ENCODE measurements around the gene RAPGEF2. TPM values are rescaled to one million over a fixed set of nuclear protein-coding genes. Genes with fewer than 3 reads are reported as not detected.

The RAPGEF2 gene
- total and polyA plus RNA-seq, 8 donors = 3.3 to 78.1 (median 37.2) TPM

DNA sequence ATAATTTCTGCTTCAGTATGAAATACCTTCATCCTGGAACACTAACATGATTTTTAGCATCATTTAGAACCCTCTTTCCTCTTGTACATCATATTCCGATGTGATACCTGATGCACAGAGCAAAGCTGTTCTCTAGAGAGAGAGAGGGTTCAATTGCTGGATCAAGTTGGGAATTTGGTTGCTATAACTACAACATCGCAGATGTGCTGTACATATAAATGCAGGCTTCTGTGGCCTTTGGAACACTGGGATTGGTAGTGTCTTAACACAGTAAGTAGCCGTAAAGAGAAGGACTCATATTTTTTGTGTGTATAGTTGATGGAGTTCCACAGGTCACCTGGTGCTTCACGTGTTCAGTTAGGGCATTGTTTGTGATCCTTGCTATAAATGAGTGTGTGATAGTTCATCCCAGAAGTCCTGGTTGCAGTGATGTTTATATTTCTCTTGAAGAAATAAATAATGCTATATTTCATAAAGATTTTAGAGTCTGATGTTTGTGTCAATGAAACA lies 119.2 kb downstream of the RAPGEF2 start:
- 73 to 85% (median 78%) methylated on average over 4 of the region's 4 CpGs for WGBS, 5 donors
- Histone ChIP-seq H3K9me3 (no peaks in the 10 kb centered on the region), H3K4me3 (no peak overlapping the region), H3K36me3 (no peaks in the 10 kb centered on the region), H3K27ac (no peak overlapping the region), H3K27me3 (no peaks in the 10 kb centered on the region), H3K4me1 (peaks cover 0 to 34% (median 15%) of the 10 kb centered on the region in 4 donors)
- intact Hi-C loops (cut with DNase I; ENCODE audit: low total_unique reads) = no loop called here
- DNase-seq = peak in 1 of 2 donors; percentile 12
- no peak for TF ChIP-seq POLR2AphosphoS5 (IDR thresholded peaks at IDR 0.05)
- TF ChIP-seq, protein P1, sequence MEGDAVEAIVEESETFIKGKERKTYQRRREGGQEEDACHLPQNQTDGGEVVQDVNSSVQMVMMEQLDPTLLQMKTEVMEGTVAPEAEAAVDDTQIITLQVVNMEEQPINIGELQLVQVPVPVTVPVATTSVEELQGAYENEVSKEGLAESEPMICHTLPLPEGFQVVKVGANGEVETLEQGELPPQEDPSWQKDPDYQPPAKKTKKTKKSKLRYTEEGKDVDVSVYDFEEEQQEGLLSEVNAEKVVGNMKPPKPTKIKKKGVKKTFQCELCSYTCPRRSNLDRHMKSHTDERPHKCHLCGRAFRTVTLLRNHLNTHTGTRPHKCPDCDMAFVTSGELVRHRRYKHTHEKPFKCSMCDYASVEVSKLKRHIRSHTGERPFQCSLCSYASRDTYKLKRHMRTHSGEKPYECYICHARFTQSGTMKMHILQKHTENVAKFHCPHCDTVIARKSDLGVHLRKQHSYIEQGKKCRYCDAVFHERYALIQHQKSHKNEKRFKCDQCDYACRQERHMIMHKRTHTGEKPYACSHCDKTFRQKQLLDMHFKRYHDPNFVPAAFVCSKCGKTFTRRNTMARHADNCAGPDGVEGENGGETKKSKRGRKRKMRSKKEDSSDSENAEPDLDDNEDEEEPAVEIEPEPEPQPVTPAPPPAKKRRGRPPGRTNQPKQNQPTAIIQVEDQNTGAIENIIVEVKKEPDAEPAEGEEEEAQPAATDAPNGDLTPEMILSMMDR (IDR thresholded peaks at IDR 0.05) = no peak
- no peak for TF ChIP-seq EP300 (IDR thresholded peaks at IDR 0.05)
- no peak for TF ChIP-seq POLR2A (IDR thresholded peaks at IDR 0.05)

DNA sequence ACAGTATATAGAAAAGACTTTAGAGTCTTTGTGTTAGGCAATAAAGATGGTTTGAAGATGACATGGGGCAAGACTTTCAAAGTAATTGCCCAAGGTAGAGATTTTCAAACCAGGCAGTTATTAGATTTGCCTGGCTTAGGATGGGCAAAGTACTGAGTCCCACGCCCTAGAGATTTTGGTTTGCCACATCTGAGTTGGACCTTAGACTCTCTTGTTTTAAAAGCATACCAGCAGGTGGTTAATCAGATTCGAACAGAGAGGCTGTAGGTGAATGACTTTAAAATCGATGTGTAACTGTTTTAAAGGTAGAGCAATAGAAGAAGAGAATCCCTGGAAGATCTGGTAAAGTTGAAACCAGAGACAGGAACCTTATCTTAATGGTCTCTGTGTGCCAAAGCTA lies 121.5 kb downstream of the RAPGEF2 start:
- Histone ChIP-seq H3K9me3 (no peaks in the 10 kb centered on the region), H3K4me3 (no peak overlapping the region), H3K27me3 (no peaks in the 10 kb centered on the region), H3K27ac (no peak overlapping the region), H3K36me3 (no peaks in the 10 kb centered on the region), H3K4me1 (peaks cover 5 to 57% (median 30%) of the 10 kb centered on the region in 4 donors)
- WGBS, 5 donors = 76 to 83% (median 77%) methylated on average over 3 of the region's 3 CpGs
- no peak for DNase-seq
- intact Hi-C loops (cut with DNase I; ENCODE audit: low total_unique reads) = no loop called here
- TF ChIP-seq, protein P1 (IDR thresholded peaks at IDR 0.05) = no peak
- TF ChIP-seq POLR2A (IDR thresholded peaks at IDR 0.05) (no peak), POLR2AphosphoS5 (IDR thresholded peaks at IDR 0.05) (no peak), EP300 (IDR thresholded peaks at IDR 0.05) (no peak)

DNA sequence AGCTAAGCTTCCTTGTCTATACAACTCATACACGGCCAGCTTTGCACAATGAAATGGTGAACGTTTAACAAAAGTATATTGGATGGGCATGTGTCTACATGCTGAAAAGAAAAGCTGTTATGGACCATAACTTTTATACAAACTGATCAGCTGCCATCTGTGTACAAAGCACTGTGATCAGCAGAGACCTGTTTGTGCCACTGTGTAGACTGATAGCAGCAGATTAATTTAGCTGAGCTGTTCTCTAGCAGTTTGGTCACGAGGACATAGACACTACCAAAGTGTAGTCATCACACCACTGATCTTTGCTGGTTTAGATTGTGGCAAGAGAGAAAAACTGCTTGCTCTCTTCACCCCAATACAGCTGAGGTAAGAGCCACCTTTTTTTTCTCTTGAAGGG lies 124.5 kb downstream of the RAPGEF2 start:
- no peaks in the 10 kb centered on the region for H3K9me3 ChIP-seq
- H3K4me3 ChIP-seq = no peak overlapping the region
- TF ChIP-seq POLR2AphosphoS5 (IDR thresholded peaks at IDR 0.05) (no peak), POLR2A (IDR thresholded peaks at IDR 0.05) (no peak), EP300 (IDR thresholded peaks at IDR 0.05) (no peak)
- TF ChIP-seq, protein P1 (IDR thresholded peaks at IDR 0.05) = no peak
- no peaks in the 10 kb centered on the region for H3K27me3 ChIP-seq
- intact Hi-C loops (cut with DNase I; ENCODE audit: low total_unique reads) = no loop called here
- peaks cover 5 to 45% (median 23%) of the 10 kb centered on the region in 4 donors for H3K4me1 ChIP-seq
- H3K36me3 ChIP-seq = no peaks in the 10 kb centered on the region
- 30 to 47% (median 38%) methylated on average over 3 of the region's 3 CpGs for WGBS, 5 donors
- peak overlapping the region; percentile 31 to 74 (median 60) for H3K27ac ChIP-seq
- DNase-seq = no peak

DNA sequence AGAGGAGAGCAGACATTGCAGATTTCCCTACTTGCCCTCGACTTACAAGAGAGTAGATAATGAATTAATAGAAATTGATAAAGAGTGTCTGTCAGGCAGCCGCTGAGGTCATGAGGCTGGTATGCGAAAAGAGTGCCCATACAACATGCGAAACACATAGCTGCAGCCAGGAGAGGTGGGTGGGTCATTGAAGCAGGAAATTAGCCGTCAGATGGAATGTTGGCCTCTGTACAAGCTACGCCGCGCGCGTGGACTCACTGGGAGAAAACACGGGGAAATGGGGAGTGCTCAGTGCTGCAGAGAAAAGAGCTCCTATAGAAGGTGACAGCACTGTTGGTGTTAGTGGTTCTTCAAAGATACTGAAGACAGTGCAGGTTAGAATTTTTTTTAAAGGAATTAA lies 125.1 kb downstream of the RAPGEF2 start:
- Histone ChIP-seq H3K36me3 (no peaks in the 10 kb centered on the region), H3K4me1 (peaks cover 5 to 47% (median 23%) of the 10 kb centered on the region in 4 donors), H3K27me3 (no peaks in the 10 kb centered on the region), H3K9me3 (no peaks in the 10 kb centered on the region), H3K27ac (peak overlapping the region; percentile 22 to 74 (median 60)), H3K4me3 (peak overlapping the region in 3 of 4 donors; percentile 13 to 22 (median 20))
- TF ChIP-seq POLR2AphosphoS5 (IDR thresholded peaks at IDR 0.05) (peak; percentile 72 to 88 (median 75)), POLR2A (IDR thresholded peaks at IDR 0.05) (no peak), EP300 (IDR thresholded peaks at IDR 0.05) (no peak)
- TF ChIP-seq, protein P1 (IDR thresholded peaks at IDR 0.05) = peak in 5 of 7 experiments; percentile 8 to 34 (median 17)
- intact Hi-C loops (cut with DNase I; ENCODE audit: low total_unique reads) = no loop called here
- WGBS, 5 donors = 9 to 28% (median 19%) methylated on average over 11 of the region's 11 CpGs
- peak; percentile 80 to 94 for DNase-seq

Data from stomach (tissue), 9 donors.